Esophagus squamous epithelium (tissue), 5 donors: Measurements from ENCODE around the gene CHRNG. TPM values are rescaled to one million over a fixed set of nuclear protein-coding genes. Genes with fewer than 3 reads are reported as not detected.

Source experiments
- DNase-seq: peaks from one replicate; lab custom pipeline; 2025; lab: John Stamatoyannopoulos, UW
- H3K27ac ChIP-seq, 4 donors: fragments of 200-600 bp; sonication (generic); one replicate each; pipeline ENCODE4 v1.5.1; 2016 to 2019; ENCODE audit warnings: mild to moderate bottlenecking in 1 of 4
- H3K27me3 ChIP-seq, 4 donors: fragments of 200-600 bp; sonication (generic); 1 replicate in 3 of 4; 2 replicates in 1 of 4; pipeline versions ENCODE4 v1.5.1 to v1.6.0; 2017 to 2021; ENCODE audit warnings: antibody characterized with exemption in 1 of 4
- H3K36me3 ChIP-seq, 3 donors: fragments of 200-600 bp; sonication (generic); one replicate each; pipeline ENCODE4 v1.5.1; 2016 to 2019
- H3K4me1 ChIP-seq, 3 donors: fragments of 200-600 bp; sonication (generic); one replicate each; pipeline ENCODE4 v1.5.1; 2017 to 2019
- H3K4me3 ChIP-seq, 4 donors: fragments of 200-600 bp; sonication (generic); 1 replicate in 3 of 4; 2 replicates in 1 of 4; pipeline ENCODE4 v1.5.1; 2016 to 2019; ENCODE audit warnings: mild to moderate bottlenecking in 2 of 4, moderate library complexity in 1 of 4
- H3K9me3 ChIP-seq, 3 donors: fragments of 200-600 bp; sonication (generic); one replicate each; pipeline ENCODE4 v1.5.1; 2016 to 2019
- CTCF ChIP-seq, 6 experiments: fragments of 450-650 bp in 4 of 6; fragments of 200-600 bp in 2 of 6; sonication (generic) in 2 of 6; IDR thresholded peaks; one replicate each; pipeline ENCODE4 v1.5.1; 2016 to 2019; ENCODE audit warnings: antibody characterized with exemption in 6 of 6, mild to moderate bottlenecking in 4 of 6, moderate library complexity in 4 of 6
- POLR2A ChIP-seq, 4 donors: fragments of 450-650 bp; IDR thresholded peaks; one replicate each; pipeline ENCODE4 v1.6.1; 2017; ENCODE audit warnings: antibody characterized with exemption in 4 of 4, mild to moderate bottlenecking in 4 of 4, moderate library complexity in 3 of 4
- WGBS, 2 donors: methylation state at CpG; one replicate each; pipeline ENCODE4 v1.1.5; 2018; 5-methylcytosine and 5-hydroxymethylcytosine counted together
- intact Hi-C: fragments of 100-400 bp; cut with DNase I; formaldehyde crosslinking; loops from one replicate; pipeline ENCODE4 v1.15.0; 2022
- total RNA-seq, 4 donors: library from RNA; depleted of rRNA; stranded (reverse); fragments of >200 nt; gene quantifications; one replicate each; pipeline ENCODE4 v1.1.0, GENCODE V29; 2016
- donor health status: DM: yes; HTN: yes; CAD: no.

The CHRNG gene
- total RNA-seq, 4 donors from 2014 or later: not detected

- Histone ChIP-seq H3K27ac (no peak overlapping the region), H3K4me3 (peak overlapping the region in 3 of 4 donors; percentile 34 to 69 (median 47)), H3K4me1 (peaks cover 3 to 19% (median 10%) of the 10 kb centered on the region in 3 donors), H3K36me3 (no peaks in the 10 kb centered on the region), H3K9me3 (no peaks in the 10 kb centered on the region), H3K27me3 (peaks cover 0 to 95% (median 7%) of the 10 kb centered on the region in 4 donors)
- 0 to 22% methylated on average over 3 to 5 of the region's 21 CpGs for WGBS, 2 donors
- DNase-seq: no peak
- intact Hi-C loops: no loop called here
- no peak for TF ChIP-seq POLR2A (IDR thresholded peaks at IDR 0.05)
- TF ChIP-seq CTCF (IDR thresholded peaks at IDR 0.05): no peak
Observed at GRCh38 chr2:232502511-232502910, 37.0 kb upstream of the CHRNG start.

- TF ChIP-seq CTCF (IDR thresholded peaks at IDR 0.05): no peak
- no peak for TF ChIP-seq POLR2A (IDR thresholded peaks at IDR 0.05)
- no peak for DNase-seq
- peaks cover 3 to 19% (median 10%) of the 10 kb centered on the region in 3 donors for H3K4me1 ChIP-seq
- H3K4me3 ChIP-seq: peak overlapping the region; percentile 14 to 69 (median 40)
- H3K27ac ChIP-seq: no peak overlapping the region
- WGBS, 2 donors: 0 to 3% methylated on average over 12 to 15 of the region's 75 CpGs
- no peaks in the 10 kb centered on the region for H3K9me3 ChIP-seq
- H3K27me3 ChIP-seq: peaks cover 0 to 95% (median 7%) of the 10 kb centered on the region in 4 donors
- intact Hi-C loops: no loop called here
- H3K36me3 ChIP-seq: no peaks in the 10 kb centered on the region
Observed at GRCh38 chr2:232502911-232503808, 36.3 kb upstream of the CHRNG start.

GRCh38 chr2:232503809-232504323, 35.6 kb upstream of the CHRNG start:
- Histone ChIP-seq H3K27ac (no peak overlapping the region), H3K36me3 (no peaks in the 10 kb centered on the region), H3K4me1 (peaks cover 3 to 19% (median 10%) of the 10 kb centered on the region in 3 donors), H3K9me3 (no peaks in the 10 kb centered on the region), H3K4me3 (peak overlapping the region in 2 of 4 donors; percentile 47 to 69), H3K27me3 (peaks cover 0 to 99% (median 7%) of the 10 kb centered on the region in 4 donors)
- intact Hi-C loops: no loop called here
- no peak for DNase-seq
- WGBS, 2 donors: 21 to 35% methylated on average over 9 to 13 of the region's 16 CpGs
- TF ChIP-seq POLR2A (IDR thresholded peaks at IDR 0.05) (no peak), CTCF (IDR thresholded peaks at IDR 0.05) (no peak)

- WGBS, 2 donors: 57 to 100% methylated on average over 1 to 2 of the region's 2 CpGs
- intact Hi-C loops: no loop called here
- Histone ChIP-seq H3K4me1 (peaks cover 3 to 19% (median 10%) of the 10 kb centered on the region in 3 donors), H3K27ac (no peak overlapping the region), H3K36me3 (no peaks in the 10 kb centered on the region), H3K27me3 (peaks cover 0 to 94% (median 7%) of the 10 kb centered on the region in 4 donors), H3K4me3 (no peak overlapping the region), H3K9me3 (no peaks in the 10 kb centered on the region)
- TF ChIP-seq POLR2A (IDR thresholded peaks at IDR 0.05): no peak
- TF ChIP-seq CTCF (IDR thresholded peaks at IDR 0.05): no peak
- DNase-seq: no peak
Observed at GRCh38 chr2:232504438-232504837, 35.1 kb upstream of the CHRNG start.

GRCh38 chr2:232505856-232506255, 33.6 kb upstream of the CHRNG start:
- Histone ChIP-seq H3K27me3 (peaks cover 0 to 87% (median 7%) of the 10 kb centered on the region in 4 donors), H3K4me3 (no peak overlapping the region), H3K36me3 (no peaks in the 10 kb centered on the region), H3K27ac (no peak overlapping the region), H3K4me1 (peaks cover 3 to 19% (median 10%) of the 10 kb centered on the region in 3 donors), H3K9me3 (no peaks in the 10 kb centered on the region)
- WGBS, 2 donors: 60% methylated on average over 2 of the region's 10 CpGs; no CpG with 5 or more reads in 1 of the 2 donors
- TF ChIP-seq CTCF (IDR thresholded peaks at IDR 0.05): no peak
- no peak for TF ChIP-seq POLR2A (IDR thresholded peaks at IDR 0.05)
- no peak for DNase-seq
- intact Hi-C loops: no loop called here
